PC-9 (cell line): ENCODE measurements around the gene OPA1.

Experiments
- CTCF ChIP-seq: fragments of 200-600 bp; sonication (generic); conservative IDR thresholded peaks from 2 replicates; pipeline ENCODE4 v1.6.1; 2017; ENCODE audit warnings: mixed run types, antibody characterized with exemption, mild to moderate bottlenecking, moderate library complexity
- EZH2 ChIP-seq: fragments of 200-600 bp; sonication (generic); IDR thresholded peaks from 2 replicates; pipeline ENCODE4 v1.8.0; 2017; ENCODE audit warnings: antibody characterized with exemption, low read depth

- TF ChIP-seq CTCF (no peak), EZH2 (no peak)
Measured at GRCh38 chr3:193742628-193743027, 149.6 kb downstream of the OPA1 start.
